ENCODE data around the gene MTOR. TPM values are rescaled to one million over a fixed set of nuclear protein-coding genes. Genes with fewer than 3 reads are reported as not detected.
"Not testable (repeated sequence)": the region's sequence is repeated elsewhere in the genome, so short reads cannot be mapped to it uniquely, and the experiment has no call there.

MTOR gene
- total and polyA plus RNA-seq, 2 donors (not counting 3 experiments of a cell fraction or from before 2014, with no cell fraction given) = 33.5 to 50.4 TPM

GRCh38 chr1:11064942-11065341, 197.4 kb downstream of the MTOR start:
- Histone ChIP-seq H3K9me3 (replicated peaks; ENCODE audit: control insufficient read depth, insufficient read depth, low read length) (no peaks in the 10 kb centered on the region), H2AFZ (ENCODE audit: low read depth, low read length) (no peak overlapping the region), H3K9ac (replicated peaks; ENCODE audit: extremely low read depth, insufficient read depth, low read length) (no peak overlapping the region), H4K20me1 (replicated peaks; ENCODE audit: control insufficient read depth, extremely low read depth, insufficient read depth, low read length) (no peaks in the 10 kb centered on the region), H3K27me3 (ENCODE audit: control insufficient read depth in 2 of 2, insufficient read depth in 2 of 2, low read length in 2 of 2) (no peaks in the 10 kb centered on the region), H3K4me2 (ENCODE audit: insufficient read depth, low read length) (no peak overlapping the region), H3K9me1 (replicated peaks; ENCODE audit: control insufficient read depth, extremely low read depth, insufficient read depth, low read length) (no peaks in the 10 kb centered on the region), H3K79me2 (ENCODE audit: control insufficient read depth, insufficient read depth, low read length) (peaks cover 5% of the 10 kb centered on the region), H3K27ac (ENCODE audit: insufficient read depth, low read depth, low read length) (no peak overlapping the region), H3K36me3 (ENCODE audit: control insufficient read depth in 2 of 2, extremely low read depth in 1 of 2, insufficient read depth in 2 of 2, low read length in 2 of 2) (peaks cover 19 to 34% of the 10 kb centered on the region in 2 experiments), H3K4me1 (ENCODE audit: control insufficient read depth, extremely low read depth, insufficient read depth, low read length) (peaks cover 7% of the 10 kb centered on the region), H3K4me3 (replicated peaks in 1 of 3; ENCODE audit: insufficient read depth in 1 of 3, low read depth in 1 of 3, low read length in 3 of 3) (no peak overlapping the region)
- no TSS peak for BruUV-seq (replicated peaks)
- TF ChIP-seq POLR2AphosphoS5 (IDR thresholded peaks at IDR 0.05; ENCODE audit: insufficient read depth, low read depth, low read length) = no peak
- TF ChIP-seq POLR2A (IDR thresholded peaks at IDR 0.05; ENCODE audit: low read depth, low read length) = no peak
- TF ChIP-seq JUN (IDR thresholded peaks at IDR 0.05; ENCODE audit: borderline replicate concordance, insufficient read depth, insufficient read length, low read depth) = no peak
- no peak for TF ChIP-seq GATA2 (IDR thresholded peaks at IDR 0.05; ENCODE audit: insufficient read depth, insufficient read length, low read depth, low read length)
- TF ChIP-seq FOS (IDR thresholded peaks at IDR 0.05; ENCODE audit: borderline replicate concordance, insufficient read depth, low read length) = no peak
- TF ChIP-seq EZH2 (IDR thresholded peaks at IDR 0.05; ENCODE audit: borderline replicate concordance, low read depth, low read length, severe bottlenecking) = no peak
- no peak for TF ChIP-seq CTCF (IDR thresholded peaks at IDR 0.05; ENCODE audit: extremely low read depth in 1 of 2, insufficient read depth in 1 of 2, low read depth in 1 of 2, low read length in 2 of 2)
- TF ChIP-seq MYC (IDR thresholded peaks at IDR 0.05; ENCODE audit: low read depth, low read length) = no peak
- no peak for TF ChIP-seq MAX (IDR thresholded peaks at IDR 0.05; ENCODE audit: insufficient read depth, insufficient read length)
- dilution Hi-C loops (cut with MboI; ENCODE audit: extremely low pct_ligation_motif_present, low sequenced_read_pairs) (no loop called here), intact Hi-C loops (cut with micrococcal nuclease) (loop anchor here (5.0 kb wide), 1 partner anchor 32 kb away; the partner anchor contains the start of gene EXOSC10)
- DNase-seq (ENCODE audit: low read depth, low spot score) (no peak), FAIRE-seq (no peak)
- CTCF ChIA-PET = interaction anchor here (0.6 to 3.1 kb wide), 2 partner anchors 27 to 921 kb away, joined by 3 to 12 read pairs; no protein-coding TSS in a partner anchor
- POLR2A ChIA-PET = no interaction called here

GRCh38 chr1:11063937-11064537, 198.3 kb downstream of the MTOR start:
- H3K27ac ChIP-seq (ENCODE audit: insufficient read depth, low read depth, low read length); H2AFZ ChIP-seq (ENCODE audit: low read depth, low read length); BruUV-seq (replicated peaks); H3K27me3 ChIP-seq (ENCODE audit: control insufficient read depth in 2 of 2, insufficient read depth in 2 of 2, low read length in 2 of 2); H3K4me3 ChIP-seq (replicated peaks in 1 of 3; ENCODE audit: insufficient read depth in 1 of 3, low read depth in 1 of 3, low read length in 3 of 3); H3K9me1 ChIP-seq (replicated peaks; ENCODE audit: control insufficient read depth, extremely low read depth, insufficient read depth, low read length); H3K4me1 ChIP-seq (ENCODE audit: control insufficient read depth, extremely low read depth, insufficient read depth, low read length); dilution Hi-C loops (cut with MboI; ENCODE audit: extremely low pct_ligation_motif_present, low sequenced_read_pairs); H3K9ac ChIP-seq (replicated peaks; ENCODE audit: extremely low read depth, insufficient read depth, low read length); H4K20me1 ChIP-seq (replicated peaks; ENCODE audit: control insufficient read depth, extremely low read depth, insufficient read depth, low read length); FAIRE-seq; H3K4me2 ChIP-seq (ENCODE audit: insufficient read depth, low read length); POLR2A ChIA-PET; DNase-seq (ENCODE audit: low read depth, low spot score); H3K9me3 ChIP-seq (replicated peaks; ENCODE audit: control insufficient read depth, insufficient read depth, low read length): not testable (repeated sequence)
- peaks cover 16 to 26% of the 10 kb centered on the region in 2 experiments for H3K36me3 ChIP-seq (ENCODE audit: control insufficient read depth in 2 of 2, extremely low read depth in 1 of 2, insufficient read depth in 2 of 2, low read length in 2 of 2)
- peaks cover 12% of the 10 kb centered on the region for H3K79me2 ChIP-seq (ENCODE audit: control insufficient read depth, insufficient read depth, low read length)
- intact Hi-C loops (cut with micrococcal nuclease) = loop anchor here (5.0 kb wide), 1 partner anchor 33 kb away; the partner anchor contains the start of gene EXOSC10
- CTCF ChIA-PET = interaction anchor here (3.1 kb wide), 1 partner anchor 26 kb away, joined by 12 read pairs; no protein-coding TSS in a partner anchor

All from endothelial cell of umbilical vein (primary cell).